ENCODE results near the gene ADAD1. TPM values are rescaled to one million over a fixed set of nuclear protein-coding genes. Genes with fewer than 3 reads are reported as not detected.

Gene ADAD1
- total and polyA plus RNA-seq, 2 of the 4 experiments (the other 2 are of a cell fraction) = not detected

DNA sequence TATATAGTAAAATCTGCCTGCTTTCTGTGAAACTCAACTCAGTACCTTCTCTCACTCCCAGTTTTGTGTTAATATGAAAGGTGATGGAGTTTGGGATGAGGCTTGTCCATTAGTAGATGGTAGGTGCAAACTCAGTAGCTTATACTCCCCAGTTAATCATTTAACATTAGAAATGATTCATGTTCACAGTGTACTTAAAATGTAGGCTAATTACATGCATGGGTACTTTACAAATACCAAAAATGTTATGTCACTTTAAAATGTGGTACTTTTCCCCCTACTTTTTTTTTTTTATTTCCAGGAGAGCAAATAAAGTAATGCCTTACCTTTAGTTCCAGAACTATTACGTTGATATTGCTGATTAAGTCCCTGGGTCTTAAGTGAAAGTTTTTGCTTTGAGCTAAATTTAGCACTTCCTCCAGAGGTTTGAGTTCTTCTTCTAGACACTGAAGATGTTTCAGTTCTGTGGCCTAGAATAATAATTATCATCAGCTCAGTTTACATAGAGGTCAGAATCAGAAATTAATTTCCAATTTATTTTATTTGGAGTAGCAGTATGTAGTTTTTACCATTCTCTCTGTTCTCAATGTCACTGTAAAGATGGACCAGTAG, 74.7 kb downstream of the ADAD1 start:
- BruUV-seq (replicated peaks) = no TSS peak
- Histone ChIP-seq H3K18ac (ENCODE audit: low read depth, low read length) (no peak overlapping the region), H3K79me1 (ENCODE audit: low read depth in 1 of 2, low read length in 2 of 2) (no peaks in the 10 kb centered on the region), H3K36me3 (ENCODE audit: control insufficient read depth, insufficient read depth, low read length) (no peaks in the 10 kb centered on the region), H4K8ac (ENCODE audit: low read depth in 2 of 2, low read length in 2 of 2) (no peak overlapping the region), H2BK20ac (ENCODE audit: low read depth, low read length) (no peak overlapping the region), H3K9me1 (ENCODE audit: insufficient read depth, low read length) (no peaks in the 10 kb centered on the region), H3K56ac (ENCODE audit: extremely low read depth, insufficient read depth, low read length) (no peak overlapping the region), H4K91ac (ENCODE audit: insufficient read depth, low read depth, low read length) (no peak overlapping the region), H3K27me3 (ENCODE audit: control insufficient read depth, insufficient read depth, low read length) (peaks cover 2% of the 10 kb centered on the region; the same call in 1 of the 2 replicates), H2AK5ac (ENCODE audit: low read depth, low read length) (no peak overlapping the region), H2AK9ac (replicated peaks; ENCODE audit: low read depth, low read length, poor library complexity) (no peak overlapping the region), H3K9ac (ENCODE audit: low read depth, low read length) (no peak overlapping the region), H2BK120ac (ENCODE audit: low read depth, low read length) (no peak overlapping the region), H3K4me3 (ENCODE audit: insufficient read depth, low read depth, low read length) (no peak overlapping the region), H4K20me1 (ENCODE audit: insufficient read depth, low read length) (no peaks in the 10 kb centered on the region), H3K4ac (ENCODE audit: low read depth, low read length) (no peak overlapping the region), H3K23ac (ENCODE audit: low read depth, low read length) (no peak overlapping the region), H2BK5ac (ENCODE audit: low read depth, low read length, poor library complexity, severe bottlenecking) (no peak overlapping the region), H3K4me1 (ENCODE audit: control insufficient read depth, insufficient read depth, low read length) (no peaks in the 10 kb centered on the region), H3K14ac (replicated peaks; ENCODE audit: low read depth, low read length) (no peak overlapping the region), H2AFZ (replicated peaks; ENCODE audit: low read length, poor library complexity) (no peak overlapping the region), H2BK15ac (ENCODE audit: low read depth, low read length) (no peak overlapping the region), H4K5ac (ENCODE audit: low read depth, low read length) (no peak overlapping the region), H3K9me3 (ENCODE audit: control insufficient read depth, insufficient read depth, low read length) (no peaks in the 10 kb centered on the region), H3K27ac (ENCODE audit: insufficient read depth, low read length) (no peak overlapping the region), H3K4me2 (ENCODE audit: low read depth, low read length) (no peak overlapping the region)
- no CpG with 5 or more reads among the region's 1 CpG for WGBS, 2 experiments (ENCODE audit: extremely low coverage in 2 of 2, insufficient read length in 1 of 2)
- ATAC-seq (ENCODE audit: low read depth) (no peak), DNase-seq (no peak)
- ChIA-PET POLR2A (ENCODE audit: unreplicated experiment) (no interaction called here), CTCF (no interaction called here)
- dilution Hi-C loops (cut with HindIII; ENCODE audit: low sequenced_read_pairs, unreplicated experiment) (no loop called here), intact Hi-C loops (cut with micrococcal nuclease) (loop anchor here (10.0 kb wide), 1 partner anchor 549 kb away; no protein-coding TSS in a partner anchor), in situ Hi-C loops (cut with MboI; ENCODE audit: low sequenced_read_pairs) (no loop called here)
- TF ChIP-seq MAFK (IDR thresholded peaks at IDR 0.05; ENCODE audit: low read depth, low read length) (no peak), MXI1 (IDR thresholded peaks at IDR 0.05; ENCODE audit: borderline replicate concordance, low read depth, low read length) (no peak), RAD21 (IDR thresholded peaks at IDR 0.05; ENCODE audit: low read length) (no peak), SMC3 (IDR thresholded peaks at IDR 0.05; ENCODE audit: low read depth, low read length) (no peak), MAZ (IDR thresholded peaks at IDR 0.05; ENCODE audit: borderline replicate concordance, low read depth, low read length) (no peak), POLR2A (IDR thresholded peaks at IDR 0.05; ENCODE audit: low read depth, low read length) (no peak), BHLHE40 (IDR thresholded peaks at IDR 0.05; ENCODE audit: low read depth, low read length) (no peak), ELK1 (IDR thresholded peaks at IDR 0.05; ENCODE audit: borderline replicate concordance, low read depth, low read length) (no peak)
- TF ChIP-seq, protein P1, sequence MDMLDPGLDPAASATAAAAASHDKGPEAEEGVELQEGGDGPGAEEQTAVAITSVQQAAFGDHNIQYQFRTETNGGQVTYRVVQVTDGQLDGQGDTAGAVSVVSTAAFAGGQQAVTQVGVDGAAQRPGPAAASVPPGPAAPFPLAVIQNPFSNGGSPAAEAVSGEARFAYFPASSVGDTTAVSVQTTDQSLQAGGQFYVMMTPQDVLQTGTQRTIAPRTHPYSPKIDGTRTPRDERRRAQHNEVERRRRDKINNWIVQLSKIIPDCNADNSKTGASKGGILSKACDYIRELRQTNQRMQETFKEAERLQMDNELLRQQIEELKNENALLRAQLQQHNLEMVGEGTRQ (IDR thresholded peaks at IDR 0.05; ENCODE audit: low read depth, low read length) = no peak
